KMS-11 (cell line): Measurements from ENCODE around the gene PGA5.

Experiments
- H2AFZ ChIP-seq: fragments of 200-600 bp; sonication (generic); 2 replicates; pipeline ENCODE4 v1.6.1; 2016; ENCODE audit warnings: antibody characterized with exemption, mixed run types, low read depth
- H3K27ac ChIP-seq: fragments of 200-600 bp; sonication (generic); 2 replicates; pipeline ENCODE4 v1.6.1; 2016; ENCODE audit warnings: mild to moderate bottlenecking, mixed run types
- H3K27me3 ChIP-seq: fragments of 200-600 bp; sonication (generic); 2 replicates; pipeline ENCODE4 v1.6.1; 2017; ENCODE audit warnings: mild to moderate bottlenecking, low read depth, mixed run types, moderate library complexity; ENCODE audit not compliant: insufficient read depth
- H3K36me3 ChIP-seq: fragments of 200-600 bp; sonication (generic); 2 replicates; pipeline ENCODE4 v1.6.1; 2017; ENCODE audit warnings: mild to moderate bottlenecking, mixed run types; ENCODE audit not compliant: insufficient read depth
- H3K4me1 ChIP-seq: fragments of 200-600 bp; sonication (generic); 2 replicates; pipeline ENCODE4 v1.6.1; 2016; ENCODE audit warnings: mild to moderate bottlenecking, low read depth, mixed run types; ENCODE audit not compliant: poor library complexity, severe bottlenecking
- H3K4me2 ChIP-seq: fragments of 200-600 bp; sonication (generic); 2 replicates; pipeline ENCODE4 v1.7.0; 2016; ENCODE audit warnings: mild to moderate bottlenecking, mixed run types
- H3K4me3 ChIP-seq: fragments of 200-600 bp; sonication (generic); IDR thresholded peaks from 2 replicates; pipeline ENCODE4 v1.6.1; 2017; ENCODE audit warnings: low read depth, low read length, mixed read lengths; ENCODE audit not compliant: insufficient read depth
- H3K79me2 ChIP-seq: fragments of 200-600 bp; sonication (generic); 2 replicates; pipeline ENCODE4 v1.6.1; 2016; ENCODE audit warnings: low read depth, mixed run types; ENCODE audit not compliant: insufficient read depth
- H3K9ac ChIP-seq: fragments of 200-600 bp; sonication (generic); 2 replicates; pipeline ENCODE4 v1.6.1; 2016; ENCODE audit warnings: mild to moderate bottlenecking, mixed run types
- H4K20me1 ChIP-seq: fragments of 200-600 bp; sonication (generic); 2 replicates; pipeline ENCODE4 v1.6.1; 2016; ENCODE audit warnings: mild to moderate bottlenecking, mixed run types; ENCODE audit not compliant: insufficient read depth
- CTCF ChIP-seq: fragments of 200-600 bp; sonication (generic); conservative IDR thresholded peaks from 2 replicates; pipeline ENCODE4 v1.6.1; 2017; ENCODE audit warnings: low read depth, mild to moderate bottlenecking, antibody characterized with exemption, low read length, moderate library complexity, mixed read lengths

PGA5 gene

GRCh38 chr11:61268588-61269250 lies 27.7 kb downstream of the PGA5 start:
- H3K79me2 ChIP-seq: no peaks in the 10 kb centered on the region
- no peak for TF ChIP-seq CTCF
- H3K4me2 ChIP-seq: no peak overlapping the region
- no peaks in the 10 kb centered on the region for H3K27me3 ChIP-seq
- no peaks in the 10 kb centered on the region for H4K20me1 ChIP-seq
- no peaks in the 10 kb centered on the region for H3K36me3 ChIP-seq
- no peak overlapping the region for H3K27ac ChIP-seq
- H3K4me3 ChIP-seq: no peak overlapping the region
- H3K4me1 ChIP-seq: no peaks in the 10 kb centered on the region
- H2AFZ ChIP-seq: no peak overlapping the region
- H3K9ac ChIP-seq: no peak overlapping the region

GRCh38 chr11:61270354-61271076 lies 29.5 kb downstream of the PGA5 start:
- no peaks in the 10 kb centered on the region for H3K36me3 ChIP-seq
- H3K27me3 ChIP-seq: no peaks in the 10 kb centered on the region
- H3K9ac ChIP-seq: no peak overlapping the region
- TF ChIP-seq CTCF: no peak
- no peaks in the 10 kb centered on the region for H3K4me1 ChIP-seq
- no peaks in the 10 kb centered on the region for H4K20me1 ChIP-seq
- no peak overlapping the region for H3K4me3 ChIP-seq
- H3K4me2 ChIP-seq: no peak overlapping the region
- no peak overlapping the region for H3K27ac ChIP-seq
- no peak overlapping the region for H2AFZ ChIP-seq
- no peaks in the 10 kb centered on the region for H3K79me2 ChIP-seq

- Histone ChIP-seq H3K4me2 (no peak overlapping the region), H2AFZ (no peak overlapping the region), H3K27me3 (no peaks in the 10 kb centered on the region), H3K36me3 (no peaks in the 10 kb centered on the region), H3K79me2 (no peaks in the 10 kb centered on the region), H4K20me1 (no peaks in the 10 kb centered on the region), H3K4me1 (no peaks in the 10 kb centered on the region), H3K27ac (no peak overlapping the region), H3K9ac (no peak overlapping the region), H3K4me3 (no peak overlapping the region)
- TF ChIP-seq CTCF: no peak
Observed at GRCh38 chr11:61272731-61273130, 31.8 kb downstream of the PGA5 start.

- Histone ChIP-seq H3K27me3 (no peaks in the 10 kb centered on the region), H4K20me1 (no peaks in the 10 kb centered on the region), H3K9ac (no peak overlapping the region), H3K36me3 (no peaks in the 10 kb centered on the region), H3K4me1 (no peaks in the 10 kb centered on the region), H3K4me2 (no peak overlapping the region), H3K4me3 (no peak overlapping the region), H3K27ac (no peak overlapping the region), H3K79me2 (no peaks in the 10 kb centered on the region), H2AFZ (no peak overlapping the region)
- TF ChIP-seq CTCF: no peak
Observed at GRCh38 chr11:61273178-61274078, 32.5 kb downstream of the PGA5 start.
